Measurements from ENCODE around the gene AKT3.
"Not testable (repeated sequence)": the region's sequence is repeated elsewhere in the genome, so short reads cannot be mapped to it uniquely, and the experiment has no call there.

The AKT3 gene

DNA sequence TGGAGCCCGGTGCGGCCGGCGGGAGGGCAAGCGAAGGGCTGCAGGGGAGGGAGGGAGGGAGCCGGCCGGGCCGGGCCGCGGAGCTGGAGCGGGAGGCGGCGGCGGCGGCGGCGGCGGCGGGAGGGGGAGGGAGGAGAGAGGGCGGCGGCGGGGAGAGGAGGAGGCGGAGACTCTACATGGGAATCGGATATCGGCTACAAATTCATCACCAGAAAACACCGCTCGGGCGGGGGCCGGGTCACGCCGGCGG is at the start of gene AKT3:
Gene AKT3 (minus strand): TSS at position 42 of the 250 bp plus-strand sequence. CDS start 7,073 bp downstream, outside the sequence.
- peak; percentile 79 for DNase-seq

DNA sequence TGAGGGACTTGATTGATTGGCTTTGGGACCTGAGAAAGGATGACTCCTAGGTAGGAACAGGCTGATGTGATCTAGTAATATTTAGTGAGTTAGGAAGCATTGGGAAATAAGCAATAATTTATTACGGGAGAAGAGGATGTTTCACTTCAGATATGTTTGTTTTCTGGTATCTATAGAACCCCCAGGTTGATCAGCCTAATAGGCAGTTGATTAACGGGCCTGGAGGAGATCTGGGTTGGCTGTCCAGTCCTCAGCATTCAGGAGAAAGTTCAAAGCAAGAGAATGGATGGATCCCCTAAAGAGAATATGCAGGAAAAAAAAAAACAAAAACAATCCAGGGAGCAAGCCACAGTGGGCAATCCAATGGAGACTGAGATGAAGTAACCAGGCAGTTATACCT is 48.2 kb upstream of the AKT3 start:
- no peak for DNase-seq

DNA sequence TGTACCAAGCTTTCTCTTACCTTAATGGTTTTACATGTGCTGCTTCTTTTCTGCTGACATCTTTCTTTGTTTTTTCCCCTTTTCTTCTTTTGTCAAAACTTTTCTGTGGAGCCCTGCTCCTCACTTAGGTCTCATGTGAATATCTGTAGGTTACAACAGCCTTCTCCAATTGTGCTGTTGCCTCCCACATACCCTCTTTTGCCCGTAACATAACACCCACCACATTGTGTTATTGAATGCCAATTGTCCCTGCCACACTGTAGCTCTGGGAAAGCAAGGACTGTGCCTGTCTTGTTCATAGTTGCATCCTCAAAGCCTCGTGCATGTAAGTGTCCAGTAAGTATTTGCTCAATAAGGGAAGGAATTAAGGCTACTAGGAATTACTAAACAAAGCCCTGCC is 46.3 kb upstream of the AKT3 start:
- no peak for DNase-seq

DNA sequence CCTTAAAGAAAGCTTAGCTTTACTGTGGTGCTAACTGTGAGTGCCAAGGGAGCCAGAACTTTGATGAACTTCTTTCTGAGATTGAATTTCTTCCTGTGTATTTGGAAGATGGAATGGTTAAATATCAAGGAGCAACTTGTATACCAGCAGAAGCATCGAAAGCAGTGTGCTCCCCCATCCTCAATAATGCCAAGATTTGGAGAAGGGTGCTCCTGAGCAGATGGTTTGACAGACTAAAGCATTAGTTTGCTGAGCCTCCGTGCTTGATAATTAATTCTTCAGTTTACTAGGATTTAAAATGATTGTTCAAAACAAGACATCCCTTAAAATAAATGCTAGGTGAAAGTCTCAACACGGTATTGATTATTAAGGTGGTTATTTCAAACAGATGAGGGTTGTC is 42.4 kb upstream of the AKT3 start:
- no peak for DNase-seq

DNA sequence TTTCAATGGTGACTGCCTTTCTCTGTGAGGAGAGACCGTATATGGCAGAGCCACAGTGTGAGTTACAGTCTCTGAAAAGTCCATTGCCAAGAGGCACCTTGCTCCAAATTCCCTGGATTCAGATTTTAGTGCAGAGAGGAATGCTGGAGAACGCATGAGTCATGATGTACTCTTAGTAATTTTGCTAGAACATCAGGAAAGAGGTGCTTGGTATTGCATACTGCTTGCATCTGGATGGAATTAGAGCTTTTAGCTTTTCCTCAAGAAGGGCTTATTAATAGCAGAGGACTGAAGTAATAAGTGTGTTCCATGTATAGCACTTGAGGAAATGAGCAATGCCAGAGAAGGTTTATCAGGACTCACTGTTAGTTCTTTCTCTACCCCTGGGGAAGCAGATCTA is 40.5 kb upstream of the AKT3 start:
- no peak for DNase-seq

DNA sequence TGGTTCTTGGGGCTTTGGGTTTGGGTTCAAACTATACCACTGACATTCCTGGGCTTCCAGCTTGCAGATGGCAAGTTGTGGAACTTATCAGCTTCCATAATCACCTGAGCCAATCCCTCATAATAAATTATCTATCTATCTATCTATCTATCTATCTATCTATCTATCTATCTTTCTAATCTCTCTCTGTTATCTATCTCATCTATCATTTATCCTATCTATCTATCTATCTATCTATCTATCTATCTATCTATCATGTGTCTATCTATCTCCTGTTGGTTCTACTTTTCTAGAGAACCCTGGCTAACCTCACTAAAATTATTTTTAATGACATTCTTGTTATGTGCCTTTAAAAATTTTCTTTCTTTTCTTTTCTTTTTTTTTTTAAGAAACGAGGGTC is 35.8 kb upstream of the AKT3 start:
- no peak for DNase-seq

DNA sequence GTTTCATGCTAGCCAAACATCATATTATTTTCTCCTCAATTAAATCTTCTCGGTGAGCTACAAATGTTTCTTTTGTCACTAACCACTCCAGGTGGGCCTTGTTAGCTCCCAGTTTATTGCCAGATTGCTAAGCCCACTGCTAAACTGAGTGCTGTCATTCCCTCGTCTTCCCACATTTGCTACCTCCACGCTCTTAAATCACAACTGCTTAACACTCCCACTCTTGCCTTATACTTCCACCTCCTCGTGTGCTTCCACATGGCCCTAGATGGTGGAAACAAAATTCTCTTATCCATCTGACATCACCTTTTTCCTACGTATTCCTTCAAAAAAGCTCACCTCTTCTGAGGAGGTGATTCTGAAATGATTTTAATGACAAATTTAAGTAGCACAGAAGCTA is 34.6 kb upstream of the AKT3 start:
- no peak for DNase-seq

DNA sequence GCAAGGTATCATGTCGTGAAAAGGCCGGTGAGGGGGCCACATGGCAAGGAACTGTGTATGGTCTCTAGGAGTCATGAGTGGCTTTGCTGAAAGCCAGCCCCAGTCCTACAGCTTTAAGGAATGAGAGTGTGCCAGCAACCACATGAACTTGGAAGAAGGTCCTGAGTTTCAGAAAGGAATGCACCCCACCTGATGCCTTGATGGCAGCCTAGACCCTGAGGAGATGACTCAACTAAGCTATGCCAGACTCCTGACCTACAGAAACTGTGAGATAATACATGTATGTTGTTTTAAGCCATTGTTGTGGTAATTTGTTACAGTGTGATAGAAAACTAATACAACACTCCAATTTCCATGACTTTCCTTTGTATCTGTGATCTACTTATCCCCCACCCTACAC is 33.5 kb upstream of the AKT3 start:
- DNase-seq, result no peak

DNA sequence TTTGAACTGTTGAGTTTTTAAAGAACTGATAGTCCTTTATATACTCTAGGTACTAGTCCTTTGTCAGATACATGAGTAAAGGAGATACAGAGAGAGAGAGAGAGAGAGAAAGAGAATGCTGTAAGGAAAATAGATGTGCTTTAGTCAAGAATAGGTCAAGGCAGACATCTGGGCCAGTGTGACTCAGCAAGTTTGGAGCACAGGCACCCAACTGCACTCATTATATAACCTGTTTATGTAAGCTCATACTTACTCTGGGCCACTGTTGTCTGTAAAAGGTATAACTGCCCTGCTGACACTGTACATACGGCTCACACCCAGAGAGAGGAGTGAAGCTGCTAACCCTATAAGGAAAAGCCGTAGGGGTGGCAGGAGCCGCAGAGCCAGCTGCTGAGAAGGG is 32.2 kb upstream of the AKT3 start:
- DNase-seq, result no peak

DNA sequence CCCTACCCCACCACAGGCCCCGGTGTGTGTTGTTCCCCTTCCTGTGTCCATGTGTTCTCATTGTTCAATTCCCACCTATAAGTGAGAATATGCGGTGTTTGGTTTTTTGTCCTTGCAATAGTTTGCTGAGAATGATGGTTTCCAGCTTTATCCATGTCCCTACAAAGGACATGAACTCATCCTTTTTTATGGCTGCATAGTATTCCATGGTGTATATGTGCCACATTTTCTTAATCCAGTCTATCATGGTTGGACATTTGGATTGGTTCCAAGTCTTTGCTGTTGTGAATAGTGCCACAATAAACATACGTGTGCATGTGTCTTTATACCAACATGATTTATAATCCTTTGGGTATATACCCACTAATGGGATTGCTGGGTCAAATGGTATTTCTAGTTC is 27.0 kb upstream of the AKT3 start:
- not testable (repeated sequence) for DNase-seq

DNA sequence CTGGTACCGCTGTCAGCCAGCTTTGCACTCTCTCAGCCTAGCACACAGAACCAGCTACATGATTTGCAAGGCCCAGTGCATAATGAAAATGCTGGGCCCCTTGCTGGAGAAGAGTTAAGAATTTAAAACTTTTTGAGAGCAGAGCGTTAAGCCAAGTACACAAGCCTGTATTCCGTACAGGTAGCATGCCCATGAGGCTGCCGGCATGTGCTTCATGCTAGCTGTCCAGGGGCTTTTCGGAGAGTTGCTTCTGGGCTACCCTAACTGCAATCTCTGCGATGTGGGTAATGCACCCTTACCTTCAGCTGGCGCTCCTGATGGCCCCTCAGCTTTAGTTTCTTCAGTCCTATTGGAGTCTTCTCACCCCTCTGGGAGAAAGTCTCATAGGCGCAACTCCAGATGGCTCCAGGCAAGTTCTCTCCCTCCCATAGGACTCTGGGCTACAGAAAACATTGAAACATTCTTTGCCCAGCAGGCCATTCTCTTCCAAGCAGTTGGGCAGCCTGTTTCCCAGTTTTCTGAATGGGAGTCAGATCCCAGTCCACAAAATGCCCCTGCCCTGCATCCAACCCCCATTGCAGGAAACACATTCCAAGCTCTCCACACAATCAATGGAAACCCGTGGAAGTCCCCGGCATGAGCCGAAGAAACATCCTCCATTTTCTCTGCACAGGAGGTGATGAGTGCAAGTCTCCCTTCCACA is 5.7 kb upstream of the AKT3 start:
- no peak for DNase-seq

DNA sequence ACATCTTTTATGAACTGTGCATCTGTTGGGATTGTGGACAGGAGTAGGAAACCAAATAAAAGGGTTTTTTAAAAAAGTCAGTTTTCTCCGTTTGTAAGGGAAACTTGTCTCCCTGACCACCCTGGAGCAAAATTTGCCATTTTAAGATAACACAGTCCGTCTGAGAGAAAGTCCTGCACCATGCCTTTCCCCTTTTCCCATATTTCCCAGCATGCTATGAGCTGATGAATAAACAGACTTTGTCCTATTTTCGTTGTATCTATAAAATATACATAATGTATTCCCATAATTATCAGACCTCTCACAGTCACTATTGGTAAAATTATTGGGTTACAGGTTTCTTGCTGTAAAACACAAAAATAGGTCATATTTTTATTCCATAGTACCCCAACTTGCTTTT is 1.7 kb upstream of the AKT3 start:
- no peak for DNase-seq

DNA sequence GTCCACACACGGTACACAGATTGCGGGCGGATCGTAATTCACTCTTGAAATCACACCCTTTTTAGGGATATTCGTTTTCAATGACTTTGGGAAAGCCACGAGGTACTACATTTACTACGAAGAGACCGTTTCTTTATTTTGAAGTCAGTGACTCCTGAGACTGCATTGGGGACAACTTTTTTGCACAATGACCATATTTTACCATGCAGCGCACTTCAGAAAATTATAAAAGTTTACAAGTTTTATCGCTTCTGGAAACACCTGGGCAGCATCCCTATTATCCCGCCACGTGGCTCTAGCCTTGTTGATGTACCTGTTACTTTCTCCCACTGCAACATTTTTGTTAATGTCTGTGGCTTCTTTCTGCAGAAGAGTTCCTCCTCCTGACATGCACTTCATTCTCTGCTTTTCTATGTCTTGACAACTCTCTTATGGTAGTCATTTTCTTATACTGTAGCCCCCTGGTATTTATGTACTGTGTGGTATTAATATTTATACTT is 1.3 kb upstream of the AKT3 start:
- DNase-seq, result no peak

DNA sequence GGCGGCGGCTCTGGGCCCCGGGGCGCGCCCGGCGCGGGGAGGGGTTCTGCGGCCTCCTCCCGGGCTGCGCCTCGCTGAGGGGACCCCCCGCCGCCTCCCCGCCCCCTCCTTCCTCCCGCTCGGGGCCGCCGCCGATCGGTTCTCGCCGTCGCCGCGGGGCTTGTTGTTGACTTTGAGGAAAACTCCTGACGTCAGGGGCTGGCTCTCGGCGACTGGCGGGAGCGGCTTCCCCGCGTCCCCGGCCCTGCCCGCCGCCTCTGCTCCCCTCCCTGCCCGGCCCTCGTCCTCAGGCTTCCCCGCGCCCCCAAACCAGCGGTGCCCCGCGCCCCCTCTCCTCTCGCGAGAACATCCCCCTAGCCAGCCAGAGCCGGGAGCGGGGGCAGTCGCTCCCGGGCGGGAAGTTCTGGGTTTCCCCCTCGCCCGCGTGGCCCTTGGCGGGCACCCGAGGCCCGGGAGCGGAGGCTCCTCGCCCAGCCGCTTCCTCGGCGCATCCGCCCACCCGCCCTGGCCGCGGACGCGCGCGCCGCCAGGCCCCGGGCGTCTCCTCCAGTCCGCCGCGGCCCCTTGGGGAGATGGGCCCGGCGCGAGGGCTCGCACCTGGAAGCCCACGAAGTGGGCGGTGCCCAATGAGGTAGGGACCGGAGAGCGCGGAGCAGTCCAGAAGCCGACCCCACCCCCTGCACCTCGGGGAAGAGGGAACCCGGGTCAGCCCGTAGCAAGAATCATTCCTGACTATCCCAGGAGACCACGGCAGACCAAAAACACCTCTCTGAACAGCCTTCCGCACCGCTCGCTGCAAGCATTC is 611 bp upstream of the AKT3 start:
- DNase-seq, result peak; percentile 76

DNA sequence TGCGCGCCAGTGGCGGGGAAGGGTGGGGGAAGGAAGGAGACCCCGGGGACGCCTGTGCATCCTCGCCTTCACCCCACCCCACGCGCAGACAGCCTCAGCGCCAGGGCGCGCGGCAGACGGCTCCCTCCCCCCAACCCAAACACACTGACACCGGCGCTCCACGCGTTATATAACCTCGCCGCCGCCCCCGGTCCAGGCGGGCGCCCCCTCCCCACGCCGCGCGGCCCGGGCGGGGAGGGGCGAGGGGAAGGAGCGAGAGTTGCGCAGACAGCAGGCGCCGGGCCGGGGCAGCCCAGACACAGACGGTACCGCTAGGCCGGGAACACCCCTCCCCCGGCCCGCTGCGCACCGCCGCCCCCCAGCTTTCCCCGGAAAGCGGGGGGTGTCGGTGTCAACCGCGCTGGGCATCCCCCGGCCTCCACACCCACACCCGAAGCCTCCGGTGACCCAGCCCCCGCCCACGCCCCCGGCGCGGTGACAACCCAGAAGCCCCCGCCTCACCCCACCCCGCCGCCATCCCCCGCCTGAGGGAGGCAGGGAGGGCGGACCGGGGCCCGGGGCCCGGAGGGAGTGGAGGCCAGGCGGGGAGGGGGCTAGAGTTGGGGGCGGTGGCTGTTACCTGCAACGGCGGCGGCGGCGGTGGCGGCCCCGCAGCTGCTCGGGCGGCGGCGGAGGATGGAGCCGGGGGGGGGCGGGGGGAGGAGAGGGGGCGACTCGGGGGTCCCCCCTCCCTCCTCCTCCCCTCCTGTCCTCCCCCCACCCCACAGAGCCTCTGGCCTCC is 432 bp downstream of the AKT3 start:
- DNase-seq, result no peak

DNA sequence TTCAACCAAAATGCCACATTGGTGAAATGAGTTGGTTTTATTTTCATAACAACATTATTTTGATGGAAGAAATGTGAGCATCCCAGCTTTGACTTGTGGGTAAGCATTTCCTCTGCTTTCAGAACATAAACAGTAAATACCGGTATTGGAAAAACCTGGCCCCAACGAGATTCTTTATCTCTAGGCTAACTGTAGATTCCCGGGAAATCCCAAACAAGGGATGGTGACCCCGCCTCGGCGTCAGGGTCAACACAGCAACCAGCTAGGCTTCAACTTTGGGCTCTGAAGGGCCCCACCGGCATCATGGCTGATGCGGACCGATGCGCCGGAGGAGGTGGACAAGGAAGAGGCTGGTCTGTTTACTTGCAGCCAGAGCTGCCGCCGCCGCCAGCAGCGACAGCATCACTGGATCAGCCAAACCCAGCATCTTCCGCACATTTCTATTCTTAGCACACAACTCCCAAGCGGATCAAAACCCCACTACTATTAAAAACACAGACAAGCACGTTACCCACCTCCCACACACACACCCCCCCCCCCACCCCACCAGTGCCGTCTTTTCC is 1.1 kb downstream of the AKT3 start:
- peak; percentile 64 for DNase-seq

DNA sequence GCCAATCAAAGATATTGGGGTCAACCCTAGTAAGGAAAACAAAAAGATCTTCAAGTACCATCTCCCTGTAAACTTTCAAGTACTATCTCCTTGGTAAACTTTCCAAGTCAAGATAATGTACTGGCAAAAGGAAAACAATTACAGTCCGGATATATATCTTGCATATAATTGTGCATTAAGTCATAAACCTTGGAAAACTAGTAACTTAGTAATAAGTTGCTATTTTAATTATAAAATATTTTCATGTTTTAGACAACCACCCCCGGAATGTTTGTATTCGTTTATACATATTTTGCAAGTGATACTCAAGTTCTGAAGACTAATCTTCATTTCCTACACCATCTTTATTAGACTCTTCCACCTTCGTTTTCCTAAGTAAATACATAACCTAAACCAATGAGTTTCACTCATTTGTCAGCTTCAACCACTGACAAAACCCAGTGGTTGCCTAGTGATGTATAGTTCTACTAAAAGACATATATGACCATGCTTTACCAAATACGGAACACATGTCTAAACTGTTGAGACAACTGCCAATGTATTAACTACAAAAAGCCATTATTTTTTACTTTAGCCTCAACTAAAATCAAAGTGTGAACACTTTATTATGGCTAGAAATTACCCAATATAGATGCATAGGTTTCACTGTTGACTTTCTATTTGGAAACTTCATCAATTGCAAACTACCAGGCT is 1.7 kb downstream of the AKT3 start:
- peak; percentile 4 for DNase-seq

DNA sequence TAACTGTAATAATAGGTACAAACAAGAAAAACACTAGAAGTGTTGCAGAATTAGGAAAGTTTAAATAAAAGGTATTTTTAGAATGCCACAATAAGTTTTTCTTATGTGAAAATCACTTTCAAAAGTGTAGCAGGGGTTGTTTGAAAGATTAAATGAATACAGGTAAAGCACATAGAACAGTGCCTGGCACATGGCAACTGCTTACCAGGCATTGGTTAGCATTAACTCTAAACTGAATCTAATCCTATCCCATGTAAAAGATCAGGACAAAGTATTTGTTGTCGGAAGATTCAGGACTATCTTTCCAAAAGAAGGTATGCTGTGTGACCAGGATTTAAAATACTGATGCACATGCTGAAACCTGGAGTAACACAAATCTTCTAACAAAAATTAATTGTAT is 3.3 kb downstream of the AKT3 start:
- DNase-seq, result no peak

DNA sequence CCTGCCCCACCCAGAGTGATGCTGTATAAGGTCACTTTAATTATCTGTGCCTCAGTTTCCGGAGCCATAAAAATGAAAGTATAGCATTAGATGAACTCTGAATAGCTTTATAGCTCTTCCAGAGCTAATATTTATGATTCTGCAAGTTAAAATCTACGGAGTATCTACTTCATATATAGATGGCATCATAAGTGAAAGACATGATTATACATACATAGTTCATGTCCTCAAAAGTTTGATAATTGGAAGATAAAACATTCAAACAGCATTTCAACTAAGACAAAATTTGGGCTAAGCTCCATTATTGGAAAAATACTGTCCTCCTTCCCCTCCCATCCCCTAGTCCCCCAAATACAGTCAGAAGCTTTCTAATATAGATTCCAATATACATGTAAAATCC is 4.2 kb downstream of the AKT3 start:
- no peak for DNase-seq

DNA sequence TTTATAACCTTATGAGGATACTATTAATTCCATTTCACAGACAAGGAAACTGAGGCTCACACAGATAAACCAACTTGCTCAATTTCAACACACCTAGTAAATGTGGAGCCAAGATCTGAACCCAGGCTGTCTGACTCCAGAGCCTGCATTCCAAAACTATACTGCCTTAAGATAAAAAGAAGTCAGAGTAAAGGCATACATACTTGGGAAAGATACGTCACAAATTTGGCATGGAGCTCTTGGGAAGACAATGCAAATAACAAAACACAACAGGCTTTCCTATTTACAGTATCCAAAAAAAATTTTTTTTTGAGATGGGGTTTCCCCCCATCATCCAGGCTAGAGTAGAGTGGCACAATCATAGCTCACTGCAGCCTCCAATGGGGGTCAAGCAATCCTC is 5.9 kb downstream of the AKT3 start:
- DNase-seq, result no peak

DNA sequence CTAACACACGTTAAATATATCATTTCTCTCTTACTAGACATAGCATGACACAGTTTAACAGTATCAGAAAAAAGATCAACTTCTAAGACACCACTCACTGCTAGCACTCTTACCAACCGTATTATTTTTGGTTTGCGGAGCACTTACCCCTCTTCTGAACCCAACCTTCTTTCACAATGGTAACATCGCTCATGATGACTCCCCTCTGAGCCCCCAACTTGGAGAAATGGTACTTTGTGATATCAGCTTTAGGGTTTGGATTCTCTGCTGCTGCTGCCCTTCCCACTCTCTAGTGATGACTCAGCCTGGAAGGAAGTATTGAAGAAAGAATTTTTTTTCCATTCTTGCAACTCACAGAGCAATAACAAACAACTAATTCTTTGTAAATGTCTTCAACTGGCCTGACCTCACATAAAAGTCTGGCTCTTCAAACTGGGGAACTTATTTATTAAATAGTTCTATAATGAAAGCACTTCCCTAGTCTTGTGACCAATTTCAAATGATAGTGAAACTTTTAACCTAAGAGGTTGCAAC is 7.0 kb downstream of the AKT3 start:
- no peak for DNase-seq

DNA sequence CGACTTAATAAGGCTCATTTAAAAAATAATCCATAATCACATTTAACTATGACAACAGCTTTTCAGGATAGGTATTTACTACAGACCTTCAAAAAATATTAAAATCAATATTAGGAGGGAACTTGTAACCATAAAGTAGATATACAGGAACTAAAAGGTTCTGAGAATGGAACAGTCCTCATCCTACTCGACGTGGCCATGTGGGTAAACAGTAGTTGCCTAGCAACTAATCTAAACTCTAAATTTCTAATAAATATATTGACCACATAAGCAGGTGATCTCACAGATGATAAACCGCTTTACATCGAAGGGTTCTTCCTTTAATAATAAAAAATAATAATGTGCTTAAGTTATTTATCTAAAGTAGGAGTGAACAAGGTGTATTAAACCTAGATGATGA is 7.9 kb downstream of the AKT3 start:
- no peak for DNase-seq

DNA sequence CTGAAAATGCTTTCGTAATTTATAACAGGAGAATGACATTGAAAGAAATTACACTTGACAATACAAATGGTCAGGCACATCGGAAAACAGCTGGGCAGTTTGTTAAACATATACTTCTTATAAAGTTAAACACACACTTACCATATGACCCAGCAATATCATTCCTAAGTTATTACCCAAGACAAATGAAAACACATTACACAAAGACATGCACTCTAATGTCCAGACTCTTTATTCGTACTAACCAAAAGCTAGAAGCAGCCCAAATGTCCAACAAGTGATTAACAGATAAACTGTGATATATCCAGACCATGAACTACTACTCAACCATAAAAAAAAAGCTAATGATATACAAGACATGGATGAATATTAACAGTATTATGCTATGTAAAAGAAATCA is 8.5 kb downstream of the AKT3 start:
- DNase-seq, result no peak

Measured in NCI-H446 treated with DMSO at 0.1 percent for 48 hours (cell line).